Transverse colon (tissue), 4 donors: ENCODE measurements around the gene MOCS3. TPM values are rescaled to one million over a fixed set of nuclear protein-coding genes. Genes with fewer than 3 reads are reported as not detected.

Experiments
- DNase-seq: peaks from one replicate; pipeline ENCODE4 v3.0.0-alpha.2; 2019
- H3K27ac ChIP-seq, 4 donors: fragments of 200-600 bp; sonication (generic); 2 replicates each; pipeline ENCODE4 v1.5.1; 2016 to 2018; ENCODE audit warnings: inconsistent platforms in 4 of 4
- H3K27me3 ChIP-seq: fragments of 200-600 bp; sonication (generic); 2 replicates; pipeline ENCODE4 v1.5.1; 2017; ENCODE audit warnings: inconsistent platforms
- H3K36me3 ChIP-seq, 4 donors: fragments of 200-600 bp; sonication (generic); 2 replicates each; pipeline ENCODE4 v1.5.1; 2017 to 2019; ENCODE audit warnings: inconsistent platforms in 4 of 4
- H3K4me1 ChIP-seq, 4 donors: fragments of 200-600 bp; sonication (generic); 2 replicates each; pipeline ENCODE4 v1.5.1; 2017 to 2020; ENCODE audit warnings: inconsistent platforms in 4 of 4
- H3K4me3 ChIP-seq, 4 donors: fragments of 200-600 bp; sonication (generic); 1 replicate in 1 of 4; 2 replicates in 3 of 4; pipeline versions ENCODE4 v1.5.1 to v1.6.1; 2017 to 2019; ENCODE audit warnings: inconsistent platforms in 4 of 4
- H3K9me3 ChIP-seq, 2 donors: fragments of 200-600 bp; sonication (generic); 2 replicates each; pipeline ENCODE4 v1.5.1; 2017 to 2019; ENCODE audit warnings: inconsistent platforms in 2 of 2
- CTCF ChIP-seq, 5 experiments: fragments of 200-600 bp in 3 of 5; fragments of 450-650 bp in 2 of 5; sonication (generic) in 3 of 5; IDR thresholded peaks; 1 replicate in 2 of 5; 2 replicates in 3 of 5; pipeline ENCODE4 v1.5.1; 2016 to 2017; ENCODE audit warnings: antibody characterized with exemption in 5 of 5, inconsistent platforms in 3 of 5, mild to moderate bottlenecking in 2 of 5, moderate library complexity in 1 of 5
- EP300 ChIP-seq: sonication (generic); formaldehyde crosslinking; IDR thresholded peaks from one replicate; pipeline ENCODE4 v1.6.1; 2017; ENCODE audit warnings: antibody characterized with exemption, low read depth
- POLR2A ChIP-seq: fragments of 450-650 bp; IDR thresholded peaks from one replicate; pipeline ENCODE4 v1.6.1; 2016; ENCODE audit warnings: antibody characterized with exemption, mild to moderate bottlenecking, moderate library complexity
- POLR2AphosphoS5 ChIP-seq, 3 donors: sonication (generic); formaldehyde crosslinking; IDR thresholded peaks; one replicate each; pipeline ENCODE4 v1.6.1; 2016; ENCODE audit warnings: antibody characterized with exemption in 3 of 3
- WGBS, 2 donors: methylation state at CpG; one replicate each; pipeline ENCODE4 v1.1.5; 2018; ENCODE audit warnings: low coverage in 1 of 2; 5-methylcytosine and 5-hydroxymethylcytosine counted together
- in situ Hi-C, 4 donors: fragments of 200-750 bp; cut with MboI; loops; one replicate each; pipeline versions ENCODE4 v1.15.0 to v1.15.1; 2017; ENCODE audit warnings: low sequenced_read_pairs in 3 of 4, low pct_ligation_motif_present in 1 of 4, low pct_unique_long_range_greater_than_20kb in 1 of 4
- intact Hi-C: fragments of 100-400 bp; cut with DNase I; formaldehyde crosslinking; loops from one replicate; pipeline ENCODE4 v1.15.1; 2023; ENCODE audit warnings: low total_unique reads
- total RNA-seq, 4 donors: library from RNA; depleted of rRNA; stranded (reverse); fragments of >200 nt; gene quantifications; one replicate each; pipeline ENCODE4 v1.1.0, GENCODE V29; 2016

Gene MOCS3
- total RNA-seq, 4 donors from 2014 or later: 3.7 to 10.7 (median 4.0) TPM

- no peaks in the 10 kb centered on the region for H3K9me3 ChIP-seq
- TF ChIP-seq POLR2A: peak; percentile 94
- TF ChIP-seq POLR2AphosphoS5 (IDR thresholded peaks at IDR 0.05): peak; percentile 94 to 98 (median 97)
- no peak for TF ChIP-seq CTCF (IDR thresholded peaks at IDR 0.05)
- no peak for TF ChIP-seq EP300
- 1% methylated on average over 11 to 49 of the region's 52 CpGs for WGBS, 2 donors
- DNase-seq: peak; percentile 90
- no peaks in the 10 kb centered on the region for H3K27me3 ChIP-seq
- peak within 1 kb of the TSS; percentile 83 to 93 (median 90) for H3K27ac ChIP-seq
- intact Hi-C loops: no loop called here
- H3K4me3 ChIP-seq: peak within 1 kb of the TSS; percentile 60 to 92 (median 82)
- H3K4me1 ChIP-seq: peaks cover 10 to 39% (median 28%) of the 10 kb centered on the region in 4 donors
- in situ Hi-C loops: no loop called here
- H3K36me3 ChIP-seq: peaks cover 0 to 13% (median 5%) of the 10 kb centered on the region in 4 donors
Measured at GRCh38 chr20:50957798-50958614, 612 bp upstream of the MOCS3 start, which contains the start of gene DPM1. Gene DPM1, minus strand, starts transcription at chr20:50958532. Its CDS starts 9 bp downstream, at chr20:50958523.

DNA sequence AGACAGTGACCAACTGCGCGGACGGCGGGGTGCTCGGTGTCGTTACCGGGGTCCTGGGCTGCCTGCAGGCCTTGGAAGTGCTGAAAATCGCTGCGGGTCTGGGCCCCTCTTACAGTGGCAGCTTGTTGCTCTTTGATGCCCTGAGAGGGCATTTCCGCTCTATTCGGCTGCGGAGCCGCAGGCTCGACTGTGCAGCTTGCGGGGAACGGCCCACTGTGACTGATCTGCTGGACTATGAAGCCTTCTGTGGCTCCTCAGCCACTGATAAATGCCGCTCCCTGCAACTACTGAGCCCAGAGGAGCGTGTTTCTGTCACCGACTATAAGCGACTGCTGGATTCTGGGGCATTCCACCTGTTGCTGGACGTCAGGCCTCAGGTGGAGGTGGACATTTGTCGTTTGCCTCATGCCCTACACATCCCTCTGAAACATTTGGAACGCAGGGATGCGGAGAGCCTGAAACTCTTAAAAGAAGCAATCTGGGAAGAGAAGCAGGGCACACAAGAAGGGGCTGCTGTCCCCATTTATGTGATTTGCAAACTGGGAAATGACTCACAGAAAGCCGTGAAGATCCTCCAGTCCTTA, 1.0 kb downstream of the MOCS3 start:
- DNase-seq: no peak
- intact Hi-C loops (no loop called here), in situ Hi-C loops (no loop called here)
- Histone ChIP-seq H3K36me3 (no peaks in the 10 kb centered on the region), H3K9me3 (no peaks in the 10 kb centered on the region), H3K4me1 (peaks cover 10 to 39% (median 28%) of the 10 kb centered on the region in 4 donors), H3K27me3 (no peaks in the 10 kb centered on the region), H3K27ac (peak overlapping the region in 3 of 4 donors; percentile 83 to 93 (median 90)), H3K4me3 (peak overlapping the region; percentile 60 to 92 (median 82))
- WGBS, 2 donors: 79 to 89% methylated on average over 1 to 25 of the region's 25 CpGs
- no peak for TF ChIP-seq CTCF (IDR thresholded peaks at IDR 0.05)
- TF ChIP-seq POLR2AphosphoS5 (IDR thresholded peaks at IDR 0.05): no peak
- TF ChIP-seq EP300: no peak
- no peak for TF ChIP-seq POLR2A

- Histone ChIP-seq H3K27me3 (no peaks in the 10 kb centered on the region), H3K36me3 (no peaks in the 10 kb centered on the region), H3K9me3 (no peaks in the 10 kb centered on the region), H3K4me1 (no peaks in the 10 kb centered on the region), H3K4me3 (no peak overlapping the region), H3K27ac (no peak overlapping the region)
- TF ChIP-seq POLR2A (no peak), CTCF (IDR thresholded peaks at IDR 0.05) (no peak), POLR2AphosphoS5 (IDR thresholded peaks at IDR 0.05) (no peak), EP300 (no peak)
- WGBS, 2 donors: 49% methylated on average over 7 of the region's 7 CpGs; no CpG with 5 or more reads in 1 of the 2 donors
- in situ Hi-C loops: no loop called here
- no peak for DNase-seq
- intact Hi-C loops: no loop called here
Measured at GRCh38 chr20:50967586-50967985, 9.0 kb downstream of the MOCS3 start.

GRCh38 chr20:50968289-50968688, 9.7 kb downstream of the MOCS3 start:
- H3K36me3 ChIP-seq: no peaks in the 10 kb centered on the region
- H3K9me3 ChIP-seq: no peaks in the 10 kb centered on the region
- no peak overlapping the region for H3K4me3 ChIP-seq
- no peaks in the 10 kb centered on the region for H3K4me1 ChIP-seq
- no peaks in the 10 kb centered on the region for H3K27me3 ChIP-seq
- no peak for TF ChIP-seq POLR2A
- no peak for TF ChIP-seq CTCF (IDR thresholded peaks at IDR 0.05)
- no peak for TF ChIP-seq POLR2AphosphoS5 (IDR thresholded peaks at IDR 0.05)
- TF ChIP-seq EP300: no peak
- no peak for DNase-seq
- in situ Hi-C loops: no loop called here
- intact Hi-C loops: no loop called here
- H3K27ac ChIP-seq: no peak overlapping the region
- WGBS, 2 donors: 85 to 86% methylated on average over 5 to 9 of the region's 9 CpGs
